Cardiac fibroblast (primary cell): ENCODE results near the gene COBL.

Experiments used
- DNase-seq, 2 donors: peaks; one replicate each; pipeline versions ENCODE4 v3.0.0 to v3.0.0-alpha.2; 2010; ENCODE audit warnings: low read depth in 2 of 2
- H3K4me3 ChIP-seq, 2 donors: replicated peaks in 1 of 2; 1 replicate in 1 of 2; 2 replicates in 1 of 2; pipeline ENCODE4 v1.5.1; 2011; ENCODE audit warnings: low read depth in 2 of 2, low read length in 2 of 2, mild to moderate bottlenecking in 2 of 2, moderate library complexity in 1 of 2
- CTCF ChIP-seq: IDR thresholded peaks from one replicate; pipeline ENCODE4 v1.5.1; 2011; ENCODE audit warnings: low read depth, mild to moderate bottlenecking, low read length, inconsistent platforms

COBL gene

GRCh38 chr7:51019191-51019844, 297.3 kb downstream of the COBL start:
- TF ChIP-seq CTCF, result no peak
- peak; percentile 79 to 88 for DNase-seq
- no peak overlapping the region for H3K4me3 ChIP-seq

GRCh38 chr7:51017576-51018535, 298.8 kb downstream of the COBL start:
- no peak overlapping the region for H3K4me3 ChIP-seq
- TF ChIP-seq CTCF, result no peak
- DNase-seq, result no peak

GRCh38 chr7:51016546-51016945, 300.1 kb downstream of the COBL start:
- no peak for TF ChIP-seq CTCF
- DNase-seq, result no peak

GRCh38 chr7:51015581-51015980, 301.0 kb downstream of the COBL start:
- TF ChIP-seq CTCF, result no peak
- H3K4me3 ChIP-seq, result no peak overlapping the region
- no peak for DNase-seq

More at GRCh38 chr7:51016546-51016945, 300.1 kb downstream of the COBL start:
- H3K4me3 ChIP-seq, result no peak overlapping the region

- no peak for DNase-seq
- H3K4me3 ChIP-seq, result no peak overlapping the region
- no peak for TF ChIP-seq CTCF
Observed at GRCh38 chr7:51014811-51015210, 301.8 kb downstream of the COBL start.

- TF ChIP-seq CTCF, result no peak
- no peak overlapping the region for H3K4me3 ChIP-seq
- DNase-seq, result no peak
Observed at GRCh38 chr7:51013861-51014511, 302.6 kb downstream of the COBL start.
